K562 (cell line): Measurements from ENCODE around the gene GABBR1. TPM values are rescaled to one million over a fixed set of nuclear protein-coding genes. Genes with fewer than 3 reads are reported as not detected.

Source experiments
- ARID3A ChIP-seq: IDR thresholded peaks from 2 replicates; pipeline ENCODE4 v1.6.1; 2012; ENCODE audit warnings: low read depth, low read length, improper control_type of control experiment, borderline replicate concordance
- ASH1L ChIP-seq: fragments of 450-650 bp; IDR thresholded peaks from 2 replicates; pipeline ENCODE4 v1.6.1; 2018; ENCODE audit warnings: borderline replicate concordance, mild to moderate bottlenecking, low read depth; ENCODE audit not compliant: partially characterized antibody
- BCOR ChIP-seq: fragments of 450-650 bp; IDR thresholded peaks from 2 replicates; pipeline ENCODE4 v1.6.1; 2016
- CGGBP1 ChIP-seq: fragments of 250-450 bp; sonication (Bioruptor Pico); IDR thresholded peaks from 2 replicates; pipeline ENCODE4 v1.9.0; 2021; ENCODE audit warnings: mild to moderate bottlenecking
- ETV1 ChIP-seq: fragments of 450-650 bp; conservative IDR thresholded peaks from 2 replicates; pipeline ENCODE4 v1.6.1; 2016; ENCODE audit warnings: missing genetic modification characterization, control low read depth, low read depth, missing compliant biosample characterization
- FOXM1 ChIP-seq, 2 experiments: fragments of 450-650 bp in 1 of 2; sonication (generic) in 1 of 2; formaldehyde crosslinking in 1 of 2; IDR thresholded peaks; 2 replicates each; pipeline versions ENCODE4 v1.6.1 to v1.9.0; 2017 to 2022; ENCODE audit warnings: low read depth in 2 of 2, mild to moderate bottlenecking in 2 of 2, missing genetic modification reagents in 1 of 2, moderate library complexity in 1 of 2
- GTF2F1 ChIP-seq: IDR thresholded peaks from 2 replicates; pipeline ENCODE4 v1.6.1; 2011; ENCODE audit warnings: low read depth, low read length, improper control_type of control experiment
- HEY1 ChIP-seq: fragments of 250-450 bp; sonication (Bioruptor Pico); IDR thresholded peaks from 2 replicates; pipeline ENCODE4 v1.5.0; 2020; ENCODE audit warnings: mild to moderate bottlenecking, moderate library complexity, borderline replicate concordance
- KLF1 ChIP-seq: fragments of 450-650 bp; IDR thresholded peaks from 2 replicates; pipeline ENCODE4 v1.6.1; 2016; ENCODE audit warnings: missing genetic modification characterization, missing compliant biosample characterization
- RHOXF2B ChIP-seq: fragments of 250-450 bp; sonication (Bioruptor Pico); conservative IDR thresholded peaks from 2 replicates; pipeline ENCODE4 v1.5.1; 2021
- SAP30 ChIP-seq: fragments of 200-600 bp; sonication (generic); IDR thresholded peaks from 2 replicates; pipeline ENCODE4 v1.6.1; 2012; ENCODE audit warnings: borderline replicate concordance, low read depth, mild to moderate bottlenecking, moderate library complexity, low read length, control low read depth, inconsistent platforms; ENCODE audit not compliant: insufficient read depth, poor library complexity, severe bottlenecking
- SREBF1 ChIP-seq: fragments of 150-350 bp; IDR thresholded peaks from 2 replicates; pipeline ENCODE4 v1.6.1; 2014; ENCODE audit warnings: antibody characterized with exemption, low read depth, low read length, borderline replicate concordance
- TBL1XR1 ChIP-seq, 2 experiments: IDR thresholded peaks; 2 replicates each; pipeline ENCODE4 v1.6.1; 2012; ENCODE audit warnings: improper control_type of control experiment in 2 of 2, low read length in 2 of 2, mild to moderate bottlenecking in 1 of 2
- ZMIZ1 ChIP-seq, 2 experiments: fragments of 150-350 bp in 1 of 2; IDR thresholded peaks; 2 replicates each; pipeline ENCODE4 v1.6.1; 2012 to 2016; ENCODE audit warnings: low read depth in 2 of 2, low read length in 2 of 2, mild to moderate bottlenecking in 1 of 2, moderate library complexity in 1 of 2
- ZNF232 ChIP-seq: sonication (generic); formaldehyde crosslinking; IDR thresholded peaks from 2 replicates; pipeline ENCODE4 v1.8.0; 2022; ENCODE audit warnings: mild to moderate bottlenecking, missing genetic modification reagents
- ZNF324 ChIP-seq: fragments of 250-450 bp; sonication (Bioruptor Pico); IDR thresholded peaks from 2 replicates; pipeline ENCODE4 v1.4.0; 2020; ENCODE audit warnings: mild to moderate bottlenecking
- ZNF395 ChIP-seq: fragments of 200-800 bp; sonication (Bioruptor generic); IDR thresholded peaks from 2 replicates; pipeline ENCODE4 v1.6.1; 2017; ENCODE audit warnings: missing genetic modification characterization, missing compliant biosample characterization
- polyA plus RNA-seq, 8 experiments: library from polyadenylated mRNA; depleted of rRNA in 4 of 8; stranded (reverse) in 5 of 8; unstranded in 3 of 8; fragments of >200 nt; fragmentation: Nextera tagmentation in 2 of 8; fragmentation: Illumina TruSeq in 1 of 8; extraction: Ambion mirVana in 2 of 8; extraction: Trizol in 1 of 8; gene quantifications; 2 replicates each; pipeline versions ENCODE4 v1.2.1 to v1.2.3, GENCODE V29; 2011 to 2014; ENCODE audit warnings: inconsistent platforms in 1 of 8, missing spikeins in 1 of 8
- total RNA-seq, 7 experiments: library from RNA; depleted of rRNA in 6 of 7; stranded (reverse); fragments of >200 nt in 6 of 7; fragmentation: Illumina TruSeq in 2 of 7; extraction: Trizol in 2 of 7; gene quantifications; 2 replicates each; pipeline versions ENCODE4 v1.2.1 to v1.2.3, GENCODE V29; 2011 to 2021; ENCODE audit warnings: low replicate concordance in 1 of 7

Gene GABBR1
- total and polyA plus RNA-seq, 9 of the 15 experiments (the other 6 are each of a cell fraction or from before 2014, with no cell fraction given) = 2.2 to 48.3 (median 20.8) TPM

GRCh38 chr6:29627755-29628418 lies 5.1 kb downstream of the GABBR1 start (continued):
- TF ChIP-seq SAP30 = no peak
- no peak for TF ChIP-seq ETV1 (tag)
- no peak for TF ChIP-seq RHOXF2B (CRISPR knock-in tag)
- TF ChIP-seq ZNF232 = no peak
- TF ChIP-seq ASH1L = no peak
- TF ChIP-seq TBL1XR1 (IDR thresholded peaks at IDR 0.05; ENCODE audit: low read length in 2 of 2) = no peak
- no peak for TF ChIP-seq ZNF395 (CRISPR knock-in tag)
- no peak for TF ChIP-seq ZMIZ1 (IDR thresholded peaks at IDR 0.05; ENCODE audit: low read depth in 2 of 2, low read length in 2 of 2)
- no peak for TF ChIP-seq CGGBP1 (CRISPR knock-in tag)
- TF ChIP-seq KLF1 (tag) = no peak
- no peak for TF ChIP-seq SREBF1
- TF ChIP-seq ZNF324 = no peak
- TF ChIP-seq BCOR = peak; percentile 9; the same call in 1 of the 2 replicates
- no peak for TF ChIP-seq FOXM1 (IDR thresholded peaks at IDR 0.05; ENCODE audit: low read depth)
- no peak for TF ChIP-seq FOXM1 (CRISPR knock-in tag; IDR thresholded peaks at IDR 0.05; ENCODE audit: low read depth)
- TF ChIP-seq ARID3A = no peak
- TF ChIP-seq HEY1 = no peak
- no peak for TF ChIP-seq GTF2F1
